PC-3 (cell line): ENCODE data around the gene ZFYVE28.

Source experiments
- EZH2 ChIP-seq: fragments of 300-600 bp; sonication (generic); IDR thresholded peaks from one replicate; pipeline ENCODE4 v1.6.1; 2017; ENCODE audit warnings: antibody characterized with exemption, mild to moderate bottlenecking, low read length; ENCODE audit not compliant: unreplicated experiment
- EZH2phosphoT487 ChIP-seq: fragments of 300-600 bp; sonication (generic); IDR thresholded peaks from 2 replicates; pipeline ENCODE4 v1.6.1; 2018; ENCODE audit warnings: mild to moderate bottlenecking, antibody characterized with exemption, low read length, borderline replicate concordance
- TF ChIP-seq, protein P1 (sequence below): fragments of 300-600 bp; sonication (generic); conservative IDR thresholded peaks from 2 replicates; pipeline ENCODE4 v1.5.1; 2017; ENCODE audit warnings: antibody characterized with exemption, low read depth, mild to moderate bottlenecking, low read length

DNA sequence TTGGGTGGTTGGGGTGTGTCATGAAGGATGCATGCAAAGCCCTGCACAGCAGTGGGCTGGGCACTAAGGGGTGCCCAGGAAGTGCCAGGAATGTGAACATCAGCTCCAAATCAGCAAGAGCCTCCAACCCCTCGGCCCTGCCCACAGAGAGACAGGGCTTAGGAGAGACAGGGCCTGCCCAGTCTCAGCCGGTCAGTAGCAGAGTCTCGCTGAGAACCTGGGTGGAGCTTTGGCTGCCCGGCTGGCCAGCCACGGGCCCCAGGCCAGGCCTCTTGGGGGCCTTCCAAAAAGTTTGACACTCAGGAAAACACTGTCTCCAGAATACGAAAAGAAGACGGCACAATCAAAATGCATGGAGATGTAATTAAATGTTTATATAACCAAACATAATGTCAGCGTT, 152.3 kb downstream of the ZFYVE28 start:
- TF ChIP-seq, protein P1, sequence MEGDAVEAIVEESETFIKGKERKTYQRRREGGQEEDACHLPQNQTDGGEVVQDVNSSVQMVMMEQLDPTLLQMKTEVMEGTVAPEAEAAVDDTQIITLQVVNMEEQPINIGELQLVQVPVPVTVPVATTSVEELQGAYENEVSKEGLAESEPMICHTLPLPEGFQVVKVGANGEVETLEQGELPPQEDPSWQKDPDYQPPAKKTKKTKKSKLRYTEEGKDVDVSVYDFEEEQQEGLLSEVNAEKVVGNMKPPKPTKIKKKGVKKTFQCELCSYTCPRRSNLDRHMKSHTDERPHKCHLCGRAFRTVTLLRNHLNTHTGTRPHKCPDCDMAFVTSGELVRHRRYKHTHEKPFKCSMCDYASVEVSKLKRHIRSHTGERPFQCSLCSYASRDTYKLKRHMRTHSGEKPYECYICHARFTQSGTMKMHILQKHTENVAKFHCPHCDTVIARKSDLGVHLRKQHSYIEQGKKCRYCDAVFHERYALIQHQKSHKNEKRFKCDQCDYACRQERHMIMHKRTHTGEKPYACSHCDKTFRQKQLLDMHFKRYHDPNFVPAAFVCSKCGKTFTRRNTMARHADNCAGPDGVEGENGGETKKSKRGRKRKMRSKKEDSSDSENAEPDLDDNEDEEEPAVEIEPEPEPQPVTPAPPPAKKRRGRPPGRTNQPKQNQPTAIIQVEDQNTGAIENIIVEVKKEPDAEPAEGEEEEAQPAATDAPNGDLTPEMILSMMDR, result no peak
- TF ChIP-seq EZH2phosphoT487 (no peak), EZH2 (no peak)
